ENCODE results near the gene CYP8B1. TPM values are rescaled to one million over a fixed set of nuclear protein-coding genes. Genes with fewer than 3 reads are reported as not detected.
"Not testable (repeated sequence)": the region's sequence is repeated elsewhere in the genome, so short reads cannot be mapped to it uniquely, and the experiment has no call there.

Gene CYP8B1
- polyA plus RNA-seq, 1 donor from 2014 or later = not detected

GRCh38 chr3:42895580-42895868 is 19.8 kb upstream of the CYP8B1 start:
- Mint-ChIP-seq H3K27me3 (peaks cover 2% of the 10 kb centered on the region), H3K36me3 (no peaks in the 10 kb centered on the region), H3K9me3 (no peaks in the 10 kb centered on the region), H3K4me3 (no peak overlapping the region), H3K27ac (no peak overlapping the region), H3K4me1 (no peaks in the 10 kb centered on the region)

DNA sequence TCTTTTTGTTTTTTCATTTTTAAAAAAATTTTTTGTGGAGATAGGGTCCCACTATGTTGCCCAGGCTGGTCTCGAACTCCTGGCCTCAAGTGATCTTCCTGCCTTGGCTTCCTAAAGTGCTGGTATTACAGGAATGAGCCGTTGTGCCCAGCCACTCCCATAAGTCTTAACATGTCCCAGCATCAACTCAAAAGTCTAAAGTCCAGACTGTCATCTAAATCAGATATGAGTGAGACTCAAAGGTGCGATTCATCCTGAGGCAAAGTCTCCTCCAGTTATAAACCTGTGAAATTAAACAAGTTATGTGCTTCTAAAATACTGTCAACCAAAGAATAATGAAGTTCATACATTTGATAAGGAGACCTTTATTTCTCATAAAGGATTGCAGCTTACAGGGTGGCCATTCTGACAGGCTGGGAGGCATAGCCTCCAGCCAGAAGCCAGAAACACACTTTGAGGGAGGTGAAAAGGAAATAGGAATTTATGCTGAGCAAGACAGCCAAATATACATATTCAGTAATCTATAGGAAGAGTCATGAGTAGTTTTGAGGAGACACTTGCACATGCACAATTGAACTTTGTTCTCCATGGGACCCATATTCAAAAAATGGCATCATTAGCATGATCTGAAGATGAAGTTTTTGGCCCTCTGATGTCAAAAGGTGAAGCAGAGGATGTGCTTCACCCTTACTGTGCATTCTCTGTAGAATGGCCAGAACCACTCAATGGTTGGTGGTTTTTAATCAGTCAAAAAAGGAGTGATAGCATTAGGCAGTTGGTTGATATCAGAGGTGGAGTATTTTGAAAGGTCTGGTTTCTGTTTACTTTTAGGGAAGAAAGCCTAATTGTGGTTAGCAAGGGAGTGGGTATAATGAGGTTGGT is 19.3 kb upstream of the CYP8B1 start:
- peaks cover 3% of the 10 kb centered on the region for H3K27me3 Mint-ChIP-seq
- no peaks in the 10 kb centered on the region for H3K36me3 Mint-ChIP-seq
- H3K4me3 Mint-ChIP-seq = no peak overlapping the region
- no peaks in the 10 kb centered on the region for H3K9me3 Mint-ChIP-seq
- H3K4me1 Mint-ChIP-seq = no peaks in the 10 kb centered on the region
- no peak overlapping the region for H3K27ac Mint-ChIP-seq

DNA sequence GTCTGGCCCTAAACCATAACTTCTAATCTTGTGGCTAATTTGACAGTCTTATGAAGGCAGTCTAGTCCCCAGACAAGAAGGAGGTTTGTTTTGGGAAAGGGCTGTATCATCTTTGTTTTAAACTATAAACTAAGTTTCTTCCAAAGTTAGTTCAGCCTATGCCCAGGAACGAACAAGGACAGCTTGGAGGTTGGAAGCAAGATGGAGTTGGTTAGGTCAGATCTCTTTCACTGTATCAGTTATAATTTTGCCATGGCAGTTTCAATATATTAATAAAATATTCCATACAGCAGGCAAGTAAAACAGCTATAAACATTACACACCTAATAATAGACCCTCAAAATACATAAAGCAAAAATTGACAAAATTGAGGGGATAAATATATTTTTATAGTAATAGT is 17.1 kb upstream of the CYP8B1 start:
- no peaks in the 10 kb centered on the region for H3K4me1 Mint-ChIP-seq
- H3K9me3 Mint-ChIP-seq = no peaks in the 10 kb centered on the region
- H3K36me3 Mint-ChIP-seq = no peaks in the 10 kb centered on the region
- H3K27ac Mint-ChIP-seq = no peak overlapping the region
- H3K4me3 Mint-ChIP-seq = no peak overlapping the region
- H3K27me3 Mint-ChIP-seq = peaks cover 5% of the 10 kb centered on the region

DNA sequence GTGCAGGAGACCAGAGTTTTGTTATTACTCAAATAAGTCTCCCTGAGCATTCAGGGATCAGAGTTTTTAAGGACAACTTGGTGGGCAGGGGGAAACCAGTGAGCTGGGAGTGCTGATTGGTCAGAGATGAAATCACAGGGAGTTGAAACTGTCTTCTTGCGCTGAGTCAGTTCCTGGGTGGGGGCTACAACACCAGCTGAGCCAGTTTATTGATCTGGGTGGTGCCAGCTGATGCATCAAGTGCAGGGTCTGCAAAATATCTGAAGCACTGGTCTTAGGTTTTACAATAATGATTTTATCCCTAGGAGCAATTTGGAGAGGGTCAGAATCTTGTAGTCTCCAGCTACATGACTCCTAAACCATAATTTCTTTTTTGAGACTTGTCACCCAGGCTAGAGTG is 16.5 kb upstream of the CYP8B1 start:
- no peaks in the 10 kb centered on the region for H3K9me3 Mint-ChIP-seq
- no peaks in the 10 kb centered on the region for H3K4me1 Mint-ChIP-seq
- no peak overlapping the region for H3K4me3 Mint-ChIP-seq
- no peak overlapping the region for H3K27ac Mint-ChIP-seq
- H3K36me3 Mint-ChIP-seq = no peaks in the 10 kb centered on the region
- peaks cover 5% of the 10 kb centered on the region for H3K27me3 Mint-ChIP-seq

- Mint-ChIP-seq H3K4me1 (no peaks in the 10 kb centered on the region), H3K27ac (no peak overlapping the region), H3K36me3 (no peaks in the 10 kb centered on the region), H3K9me3 (no peaks in the 10 kb centered on the region), H3K27me3 (peaks cover 5% of the 10 kb centered on the region), H3K4me3 (no peak overlapping the region)
Measured at GRCh38 chr3:42891042-42891441, 15.4 kb upstream of the CYP8B1 start.

DNA sequence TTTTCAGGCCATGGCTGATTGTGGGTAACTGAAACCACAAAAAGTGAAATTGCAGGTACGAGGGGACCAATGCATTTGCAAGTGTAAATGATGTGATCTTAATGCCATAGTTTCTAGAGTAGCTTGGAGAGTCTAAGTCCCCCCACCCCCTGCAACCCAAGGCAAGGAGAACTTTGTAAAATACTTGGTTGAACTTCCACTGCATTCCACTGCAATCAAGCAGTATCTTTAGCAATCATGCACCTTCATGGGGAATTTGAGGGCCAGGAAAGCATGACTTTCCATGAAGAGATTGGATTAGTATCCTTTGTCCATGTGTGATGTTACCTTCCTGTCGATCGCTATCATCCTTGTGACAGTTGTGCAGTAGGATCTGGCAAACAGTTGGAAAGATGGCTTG is 11.4 kb upstream of the CYP8B1 start:
- no peaks in the 10 kb centered on the region for H3K36me3 Mint-ChIP-seq
- no peaks in the 10 kb centered on the region for H3K9me3 Mint-ChIP-seq
- H3K4me3 Mint-ChIP-seq = no peak overlapping the region
- no peak overlapping the region for H3K27ac Mint-ChIP-seq
- H3K27me3 Mint-ChIP-seq = peaks cover 4% of the 10 kb centered on the region
- no peaks in the 10 kb centered on the region for H3K4me1 Mint-ChIP-seq

- H3K4me3 Mint-ChIP-seq = no peak overlapping the region
- H3K36me3 Mint-ChIP-seq = no peaks in the 10 kb centered on the region
- H3K27me3 Mint-ChIP-seq = peaks cover 4% of the 10 kb centered on the region
- H3K9me3 Mint-ChIP-seq = no peaks in the 10 kb centered on the region
- no peak overlapping the region for H3K27ac Mint-ChIP-seq
- H3K4me1 Mint-ChIP-seq = peaks cover 0 to 2% (median 0%) of the 10 kb centered on the region in 3 donors
Measured at GRCh38 chr3:42886294-42886822, 10.7 kb upstream of the CYP8B1 start.

DNA sequence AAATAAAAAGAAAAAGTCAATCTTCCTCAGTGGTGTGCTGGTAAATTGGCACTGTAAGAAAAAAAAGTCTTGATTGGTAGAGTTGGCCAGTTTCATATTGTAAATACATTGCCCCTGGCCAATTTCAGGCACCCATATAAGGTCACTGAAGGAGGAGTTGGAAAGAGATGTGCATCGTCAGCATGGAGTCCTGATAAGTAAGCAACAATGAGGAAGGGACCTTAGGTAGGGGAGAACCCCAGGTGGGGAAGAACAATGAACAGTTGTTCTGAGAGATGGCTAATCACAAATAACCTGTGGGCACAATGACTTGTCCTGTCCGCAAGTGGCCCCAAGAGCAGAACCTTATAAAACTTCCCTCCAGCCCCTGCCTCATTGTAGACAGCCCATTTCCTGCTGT is 8.6 kb upstream of the CYP8B1 start:
- Mint-ChIP-seq H3K27ac (no peak overlapping the region), H3K4me3 (peak overlapping the region in 1 of 4 donors; percentile 25), H3K36me3 (no peaks in the 10 kb centered on the region), H3K4me1 (peaks cover 0 to 9% (median 3%) of the 10 kb centered on the region in 3 donors), H3K27me3 (peaks cover 2% of the 10 kb centered on the region), H3K9me3 (no peaks in the 10 kb centered on the region)

DNA sequence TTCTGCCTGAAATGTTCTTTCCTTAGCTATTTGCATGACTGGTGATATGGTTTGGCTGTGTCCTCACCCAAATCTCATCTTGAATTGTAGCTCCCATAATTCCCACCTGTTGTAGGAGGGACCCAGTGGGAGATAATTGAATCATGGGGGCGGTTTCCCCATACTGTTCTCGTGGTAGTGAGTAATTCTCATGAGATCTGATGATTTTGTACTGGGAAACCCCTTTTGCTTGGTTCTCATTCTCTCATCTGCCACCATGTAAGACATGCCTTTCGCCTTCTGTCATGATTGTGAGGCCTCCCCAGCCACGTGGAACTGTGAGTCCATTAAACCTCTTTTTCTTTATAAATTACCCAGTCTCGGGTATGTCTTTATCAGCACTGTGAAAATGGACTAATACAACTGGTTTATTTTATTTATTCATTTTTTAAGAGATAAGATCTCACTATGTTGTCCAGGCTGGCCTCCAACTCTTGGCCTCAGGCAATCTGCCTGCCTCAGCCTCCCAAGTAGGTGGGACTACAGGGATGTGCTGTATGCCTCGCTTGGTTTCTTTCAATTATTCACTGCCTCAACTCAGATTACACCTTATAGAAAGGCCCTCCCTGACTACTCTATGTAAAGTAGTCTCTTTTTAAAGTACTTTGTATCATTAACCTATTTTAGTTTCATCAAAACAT is 7.7 kb upstream of the CYP8B1 start:
- not testable (repeated sequence) for H3K27ac Mint-ChIP-seq, H3K4me3 Mint-ChIP-seq, H3K27me3 Mint-ChIP-seq, H3K36me3 Mint-ChIP-seq, H3K4me1 Mint-ChIP-seq, H3K9me3 Mint-ChIP-seq

DNA sequence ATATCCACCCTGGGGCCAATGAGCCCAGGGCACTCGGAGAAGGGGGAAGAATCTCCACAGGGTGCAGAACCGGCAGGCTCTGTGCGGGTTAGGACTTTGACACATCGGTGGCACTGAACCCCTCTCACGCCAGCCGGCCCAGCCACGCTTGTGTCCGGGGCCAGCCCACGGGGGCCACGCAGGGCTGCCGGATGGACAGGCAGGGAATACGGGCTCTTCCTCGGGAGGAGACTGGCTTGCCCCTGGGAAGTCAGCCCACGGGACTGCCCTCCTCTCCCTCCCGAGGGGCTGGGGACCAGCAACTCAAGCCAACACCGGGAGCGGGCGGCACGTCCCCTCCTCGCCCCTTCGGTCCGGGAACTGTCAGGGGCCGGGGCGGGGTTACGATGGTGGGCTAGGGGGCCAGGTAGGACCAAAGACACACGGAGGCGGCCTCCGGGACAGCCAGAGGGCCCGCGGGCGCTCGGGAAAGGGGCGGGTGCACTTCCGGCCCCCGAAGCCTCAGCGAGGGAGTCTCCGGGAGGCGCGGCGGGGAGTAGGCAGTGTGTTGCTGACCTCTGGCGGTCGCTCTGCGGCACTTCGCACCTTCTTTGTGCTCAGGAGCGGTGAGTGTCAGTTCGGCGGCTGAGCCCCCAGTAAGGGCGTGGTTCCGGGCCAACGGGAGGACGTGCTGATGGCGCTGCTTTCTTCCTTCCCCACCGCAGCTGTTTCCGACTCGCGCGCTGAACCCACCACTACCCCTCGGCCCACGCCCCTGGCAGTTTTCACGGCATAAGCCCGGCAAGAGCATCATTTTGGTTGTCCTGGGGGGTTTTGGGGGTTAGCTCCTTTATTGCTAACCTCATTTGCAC is 5.1 kb upstream of the CYP8B1 start:
- Mint-ChIP-seq H3K27ac (peak overlapping the region in 2 of 3 donors; percentile 64 to 85), H3K36me3 (no peaks in the 10 kb centered on the region), H3K27me3 (no peaks in the 10 kb centered on the region), H3K4me3 (peak overlapping the region; percentile 73 to 93 (median 84)), H3K9me3 (no peaks in the 10 kb centered on the region), H3K4me1 (peaks cover 0 to 9% (median 3%) of the 10 kb centered on the region in 3 donors)

DNA sequence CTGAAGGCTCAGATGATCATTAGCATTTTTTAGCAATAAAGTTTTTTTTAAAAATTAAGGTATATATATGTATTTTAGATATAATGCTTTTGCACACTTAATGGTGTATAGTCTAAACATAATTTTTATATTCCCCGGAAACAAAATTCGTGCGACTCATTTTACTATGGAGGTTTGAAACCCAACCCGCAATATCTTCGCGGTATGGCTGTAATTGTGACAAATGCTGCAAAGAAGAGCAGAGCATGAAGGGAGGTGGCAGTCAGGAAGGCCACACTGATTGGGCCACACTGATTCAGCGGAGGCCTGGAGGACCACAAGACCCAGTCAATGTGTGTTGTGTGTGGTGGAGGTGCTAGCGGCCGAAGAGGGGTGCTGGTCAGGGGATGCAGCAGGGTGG is 4.5 kb upstream of the CYP8B1 start:
- H3K36me3 Mint-ChIP-seq = no peaks in the 10 kb centered on the region
- H3K4me3 Mint-ChIP-seq = peak overlapping the region; percentile 73 to 88 (median 84)
- H3K27ac Mint-ChIP-seq = peak overlapping the region in 1 of 3 donors; percentile 85

GRCh38 chr3:42877881-42878280 is 2.2 kb upstream of the CYP8B1 start:
- H3K27me3 Mint-ChIP-seq = peaks cover 3% of the 10 kb centered on the region
- no peaks in the 10 kb centered on the region for H3K9me3 Mint-ChIP-seq
- no peak overlapping the region for H3K27ac Mint-ChIP-seq
- H3K4me3 Mint-ChIP-seq = peak overlapping the region in 1 of 4 donors; percentile 13
- H3K4me1 Mint-ChIP-seq = peaks cover 0 to 9% (median 3%) of the 10 kb centered on the region in 3 donors
- no peaks in the 10 kb centered on the region for H3K36me3 Mint-ChIP-seq

More for the DNA sequence above, 4.5 kb upstream of the CYP8B1 start:
- Mint-ChIP-seq H3K27me3 (no peaks in the 10 kb centered on the region), H3K9me3 (no peaks in the 10 kb centered on the region), H3K4me1 (peaks cover 0 to 9% (median 3%) of the 10 kb centered on the region in 3 donors)

DNA sequence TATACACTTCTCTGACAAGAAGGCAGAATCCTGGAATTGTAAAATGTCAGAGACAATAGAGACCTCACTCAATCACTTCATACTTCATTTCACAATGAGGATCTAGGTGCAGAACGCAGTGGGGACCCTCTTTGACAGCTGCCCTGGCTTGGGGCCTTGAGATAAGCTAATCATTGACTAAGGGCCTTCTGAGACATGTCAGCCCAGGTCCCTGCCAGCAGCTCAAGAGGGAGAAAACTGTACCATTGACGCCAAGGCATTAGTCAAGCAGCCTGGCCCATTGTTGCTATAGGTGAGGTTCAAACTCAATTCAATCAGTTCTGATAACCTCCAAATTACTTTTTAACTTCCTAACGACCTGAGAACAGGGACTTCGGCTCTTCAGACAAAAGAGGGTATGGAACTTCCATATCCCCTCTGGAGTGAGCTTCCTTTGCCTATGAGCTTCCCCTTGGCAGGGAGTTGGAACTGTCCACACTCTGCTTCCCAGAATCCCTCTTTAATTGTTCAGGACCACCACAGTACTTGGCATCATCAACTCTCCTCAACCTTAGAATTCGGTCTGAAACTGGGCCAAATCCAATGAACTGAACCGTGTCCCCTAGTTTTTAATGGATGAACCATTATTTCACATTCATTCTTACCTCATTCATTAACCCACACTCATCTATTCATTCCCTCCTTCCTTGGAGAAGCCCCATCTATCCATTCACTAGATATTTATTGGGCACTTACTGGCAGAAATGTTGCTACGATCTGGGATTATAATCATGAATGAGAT is 1.5 kb upstream of the CYP8B1 start:
- Mint-ChIP-seq H3K36me3 (no peaks in the 10 kb centered on the region), H3K9me3 (no peaks in the 10 kb centered on the region), H3K4me3 (no peak overlapping the region), H3K4me1 (peaks cover 0 to 9% (median 3%) of the 10 kb centered on the region in 3 donors), H3K27ac (no peak overlapping the region), H3K27me3 (peaks cover 8% of the 10 kb centered on the region)

- Mint-ChIP-seq H3K27ac (no peak overlapping the region), H3K9me3 (no peaks in the 10 kb centered on the region), H3K36me3 (no peaks in the 10 kb centered on the region), H3K4me1 (peaks cover 0 to 7% (median 3%) of the 10 kb centered on the region in 3 donors), H3K4me3 (no peak overlapping the region), H3K27me3 (peaks cover 9% of the 10 kb centered on the region)
Measured at GRCh38 chr3:42876401-42876800, 722 bp upstream of the CYP8B1 start.

Data from IgD-negative memory B cell (primary cell).